ENCODE data around the gene PSMB5.

DNA sequence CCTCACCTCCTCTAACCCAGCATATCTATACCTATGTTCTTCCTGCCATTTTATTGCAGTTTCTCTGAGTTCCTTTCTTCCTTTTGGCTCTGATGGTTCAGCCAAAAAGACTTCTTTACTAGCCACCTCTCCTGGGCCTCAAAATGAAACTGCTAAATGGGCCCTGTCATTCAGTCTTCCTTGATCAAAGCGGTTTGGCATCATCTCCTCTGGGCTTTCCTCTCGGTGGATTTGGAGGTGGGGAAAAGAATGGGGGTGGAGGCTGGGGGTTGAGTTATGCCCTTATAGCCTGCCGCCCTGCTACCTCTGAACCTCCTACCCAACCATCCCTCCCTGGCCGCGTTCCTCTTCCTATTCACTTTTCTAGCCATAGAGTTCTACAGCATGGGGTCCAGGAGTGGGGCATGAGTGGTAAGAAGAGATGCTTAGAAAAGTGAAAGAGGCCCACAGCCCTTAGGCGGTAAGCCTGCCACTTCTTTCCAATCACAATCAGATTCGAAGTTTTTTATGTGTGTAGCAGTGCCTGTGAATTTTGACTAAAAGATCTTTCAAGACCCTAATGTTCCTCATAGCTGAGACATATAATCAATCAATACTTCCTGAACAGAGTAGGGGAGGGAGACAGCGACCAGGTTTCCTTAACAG, 54.8 kb downstream of the PSMB5 start:
- TF ChIP-seq, protein P1, sequence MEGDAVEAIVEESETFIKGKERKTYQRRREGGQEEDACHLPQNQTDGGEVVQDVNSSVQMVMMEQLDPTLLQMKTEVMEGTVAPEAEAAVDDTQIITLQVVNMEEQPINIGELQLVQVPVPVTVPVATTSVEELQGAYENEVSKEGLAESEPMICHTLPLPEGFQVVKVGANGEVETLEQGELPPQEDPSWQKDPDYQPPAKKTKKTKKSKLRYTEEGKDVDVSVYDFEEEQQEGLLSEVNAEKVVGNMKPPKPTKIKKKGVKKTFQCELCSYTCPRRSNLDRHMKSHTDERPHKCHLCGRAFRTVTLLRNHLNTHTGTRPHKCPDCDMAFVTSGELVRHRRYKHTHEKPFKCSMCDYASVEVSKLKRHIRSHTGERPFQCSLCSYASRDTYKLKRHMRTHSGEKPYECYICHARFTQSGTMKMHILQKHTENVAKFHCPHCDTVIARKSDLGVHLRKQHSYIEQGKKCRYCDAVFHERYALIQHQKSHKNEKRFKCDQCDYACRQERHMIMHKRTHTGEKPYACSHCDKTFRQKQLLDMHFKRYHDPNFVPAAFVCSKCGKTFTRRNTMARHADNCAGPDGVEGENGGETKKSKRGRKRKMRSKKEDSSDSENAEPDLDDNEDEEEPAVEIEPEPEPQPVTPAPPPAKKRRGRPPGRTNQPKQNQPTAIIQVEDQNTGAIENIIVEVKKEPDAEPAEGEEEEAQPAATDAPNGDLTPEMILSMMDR (IDR thresholded peaks at IDR 0.05), result no peak
- no peak for TF ChIP-seq POLR2A (IDR thresholded peaks at IDR 0.05)
